GM12878 (cell line): ENCODE results near the gene STXBP5. TPM values are rescaled to one million over a fixed set of nuclear protein-coding genes. Genes with fewer than 3 reads are reported as not detected.

ENCODE experiments used
- ATAC-seq: fragments of 200-7000 bp; cut with Tn5 transposase; 3 replicates; pipeline ENCODE4 v1.9.1; 2020; ENCODE audit warnings: mild to moderate bottlenecking, moderate library complexity
- BruUV-seq: library from RNA; stranded (reverse); fragments of 400-500 nt; replicated peaks from 2 replicates; lab custom pipeline; 2021; lab: Mats Ljungman, UMichigan
- CTCF ChIA-PET: fragments of 300-600 bp; sonication (Branson Sonifier 250); formaldehyde crosslinking; extraction: SDS; loops from one replicate; lab custom pipeline; 2021; ENCODE audit warnings: inconsistent platforms; lab: Yijun Ruan, JAX
- POLR2A ChIA-PET: fragments of 350-600 bp; formaldehyde crosslinking; extraction: SDS; loops from one replicate; lab custom pipeline; 2021; ENCODE audit warnings: inconsistent platforms; lab: Charles Lee
- RAD21 ChIA-PET: fragments of 300-600 bp; sonication (Branson Sonifier 250); formaldehyde crosslinking; loops from one replicate; lab custom pipeline; 2023; ENCODE audit warnings: antibody characterized with exemption; ENCODE audit not compliant: unreplicated experiment; lab: Charles Lee
- SMC1A ChIA-PET: fragments of 300-600 bp; sonication (Branson Sonifier 250); formaldehyde crosslinking; loops from one replicate; lab custom pipeline; 2023; ENCODE audit not compliant: unreplicated experiment, uncharacterized antibody; lab: Charles Lee
- DNase-seq: peaks from one replicate; pipeline ENCODE4 v3.0.0-alpha.2; 2011; ENCODE audit warnings: low read depth, low spot score
- FAIRE-seq: peaks from 3 replicates; lab custom pipeline; 2011; peaks lifted over from hg19 to GRCh38; lab: Jason Lieb, UNC
- H2AFZ ChIP-seq: 2 replicates; pipeline ENCODE4 v1.6.0; 2011; ENCODE audit warnings: low read depth, low read length, control low read depth; ENCODE audit not compliant: control insufficient read depth
- H3K27ac ChIP-seq: 2 replicates; pipeline ENCODE4 v1.5.1; 2011; ENCODE audit warnings: control low read depth; ENCODE audit not compliant: control insufficient read depth, insufficient read depth
- H3K27me3 ChIP-seq, 2 experiments: replicated peaks in 1 of 2; 2 replicates each; pipeline versions ENCODE4 v1.6.0 to v1.6.1; 2011; ENCODE audit warnings: low read length in 1 of 2; ENCODE audit not compliant: control insufficient read depth in 2 of 2, insufficient read depth in 2 of 2
- H3K36me3 ChIP-seq, 2 experiments: 2 replicates each; pipeline ENCODE4 v1.5.1; 2011; ENCODE audit warnings: low read length in 1 of 2; ENCODE audit not compliant: control insufficient read depth in 2 of 2, insufficient read depth in 2 of 2
- H3K4me1 ChIP-seq: 2 replicates; pipeline ENCODE4 v1.6.1; 2011; ENCODE audit warnings: mild to moderate bottlenecking, low read length, moderate library complexity, mixed read lengths; ENCODE audit not compliant: control insufficient read depth, insufficient read depth
- H3K4me2 ChIP-seq: 2 replicates; pipeline ENCODE4 v1.6.0; 2011; ENCODE audit warnings: control low read depth; ENCODE audit not compliant: control insufficient read depth, insufficient read depth
- H3K4me3 ChIP-seq: fragments of 200-600 bp; sonication (generic); 2 replicates; pipeline ENCODE4 v1.5.1; 2016
- H3K79me2 ChIP-seq: 2 replicates; pipeline ENCODE4 v1.6.0; 2011; ENCODE audit warnings: low read length; ENCODE audit not compliant: control insufficient read depth, insufficient read depth
- H3K9ac ChIP-seq: 2 replicates; pipeline ENCODE4 v1.8.0; 2011; ENCODE audit warnings: low read length, control low read depth, mixed read lengths; ENCODE audit not compliant: control insufficient read depth, insufficient read depth
- H3K9me3 ChIP-seq: replicated peaks from 3 replicates; pipeline ENCODE4 v1.5.1; 2011; ENCODE audit warnings: mild to moderate bottlenecking, low read length; ENCODE audit not compliant: control insufficient read depth, insufficient read depth
- H4K20me1 ChIP-seq: 2 replicates; pipeline ENCODE4 v1.6.0; 2011; ENCODE audit not compliant: control insufficient read depth, insufficient read depth
- CBX5 ChIP-seq: sonication (generic); IDR thresholded peaks from 2 replicates; pipeline ENCODE4 v1.6.1; 2016; ENCODE audit warnings: low read depth, moderate library complexity, mild to moderate bottlenecking, inconsistent platforms
- FOXK2 ChIP-seq: fragments of 450-650 bp; IDR thresholded peaks from 2 replicates; pipeline ENCODE4 v1.6.1; 2017; ENCODE audit warnings: mild to moderate bottlenecking, moderate library complexity
- JUND ChIP-seq: IDR thresholded peaks from 2 replicates; pipeline ENCODE4 v1.6.1; 2012; ENCODE audit warnings: low read depth, mild to moderate bottlenecking, low read length, improper control_type of control experiment, moderate library complexity
- WGBS: methylation state at CpG from one replicate; pipeline ENCODE4 v1.1.6; 2016; ENCODE audit warnings: low lambda C conversion rate; ENCODE audit not compliant: insufficient replicate concordance, insufficient coverage; ENCODE audit errors: missing lambda C conversion rate; 5-methylcytosine and 5-hydroxymethylcytosine counted together
- in situ Hi-C: fragments of 300-500 bp; cut with MboI; formaldehyde crosslinking; loops from 9 replicates; pipeline ENCODE4 v1.14.3; 2018; ENCODE audit warnings: mixed read lengths
- intact Hi-C: fragments of 100-400 bp; cut with micrococcal nuclease; formaldehyde crosslinking; loops from one replicate; pipeline ENCODE4 v1.14.2; 2022; ENCODE audit not compliant: unreplicated experiment
- polyA plus RNA-seq, 11 experiments: library from polyadenylated mRNA; depleted of rRNA in 4 of 11; unstranded in 6 of 11; stranded (reverse) in 5 of 11; fragments of >200 nt; fragmentation: Nextera tagmentation in 4 of 11; fragmentation: Illumina TruSeq in 1 of 11; extraction: Ambion mirVana in 4 of 11; extraction: Trizol in 1 of 11; gene quantifications; 1 replicate in 1 of 11; 2 replicates in 10 of 11; pipeline versions ENCODE4 v1.2.1 to v1.2.3, GENCODE V29; 2011 to 2016; ENCODE audit warnings: inconsistent platforms in 2 of 11, missing spikeins in 2 of 11, low read depth in 1 of 11
- total RNA-seq, 4 experiments: library from RNA; depleted of rRNA in 3 of 4; stranded (reverse); fragments of >200 nt in 3 of 4; fragmentation: Illumina TruSeq in 1 of 4; extraction: Trizol in 1 of 4; gene quantifications; 2 replicates each; pipeline versions ENCODE4 v1.2.1 to v1.2.3, GENCODE V29; 2013 to 2021

The STXBP5 gene
- total and polyA plus RNA-seq, 10 of the 15 experiments (the other 5 are each of a cell fraction or from before 2014, with no cell fraction given): 1.4 to 13.2 (median 8.4) TPM

GRCh38 chr6:147345902-147346301, 141.7 kb downstream of the STXBP5 start:
- intact Hi-C loops: no loop called here
- Histone ChIP-seq H3K27me3 (no peaks in the 10 kb centered on the region), H3K27ac (no peak overlapping the region), H3K79me2 (no peaks in the 10 kb centered on the region), H4K20me1 (no peaks in the 10 kb centered on the region), H3K9me3 (no peaks in the 10 kb centered on the region), H3K9ac (no peak overlapping the region), H3K4me1 (no peaks in the 10 kb centered on the region), H3K4me3 (no peak overlapping the region), H2AFZ (no peak overlapping the region), H3K36me3 (no peaks in the 10 kb centered on the region; a peak in 1 of 4 replicates), H3K4me2 (no peak overlapping the region)
- no peak for DNase-seq
- ChIA-PET RAD21 (no interaction called here), POLR2A (no interaction called here), SMC1A (no interaction called here), CTCF (no interaction called here)
- in situ Hi-C loops: no loop called here
- no TSS peak for BruUV-seq
- 71% methylated on average over 2 of the region's 2 CpGs for WGBS
- no peak for FAIRE-seq
- no peak for TF ChIP-seq JUND
- ATAC-seq: no peak

DNA sequence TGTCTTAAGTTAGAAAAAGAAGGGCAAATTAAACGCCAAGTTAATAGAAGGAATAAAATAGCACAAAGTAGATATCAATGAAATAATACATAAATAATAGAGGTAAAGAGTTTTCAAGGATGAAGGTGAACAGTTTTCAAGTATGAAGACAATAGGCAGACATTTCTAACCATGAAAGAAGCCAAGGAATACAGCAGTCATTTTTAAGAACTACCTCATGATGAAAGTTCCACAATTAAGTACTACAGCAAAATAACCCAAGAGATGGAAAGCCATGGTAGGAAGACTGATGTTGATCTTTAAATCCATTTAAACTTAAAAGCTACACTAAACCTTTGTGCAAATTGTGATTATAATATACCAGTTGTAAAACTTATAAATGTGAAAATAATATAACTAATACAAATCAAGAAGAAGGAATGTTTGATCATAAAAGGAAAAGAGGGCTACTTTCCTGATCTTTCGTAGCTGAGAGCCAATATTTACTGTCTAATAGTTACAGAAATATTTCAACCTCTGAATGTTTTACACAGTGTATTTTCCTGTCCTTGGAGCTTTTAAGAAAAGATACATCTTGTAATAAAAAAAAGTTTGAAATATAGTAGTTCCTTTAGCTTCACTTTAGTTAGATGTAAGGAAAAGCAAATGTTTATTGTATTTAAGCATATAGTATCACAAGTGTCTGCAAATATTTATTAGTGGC, 143.1 kb downstream of the STXBP5 start:
- no peak overlapping the region for H3K4me2 ChIP-seq
- peak; percentile 27 for FAIRE-seq
- ChIA-PET CTCF (interaction anchor here (0.7 kb wide), 2 partner anchors 33 to 37 kb away, joined by 3 read pairs; no protein-coding TSS in a partner anchor), SMC1A (interaction anchor here (1.4 kb wide), 1 partner anchor 10 kb away, joined by 3 read pairs; no protein-coding TSS in a partner anchor), RAD21 (no interaction called here), POLR2A (no interaction called here)
- no peak overlapping the region for H3K4me3 ChIP-seq
- ATAC-seq: no peak
- no peaks in the 10 kb centered on the region; a peak in 1 of 4 replicates for H3K36me3 ChIP-seq
- no peaks in the 10 kb centered on the region for H4K20me1 ChIP-seq
- in situ Hi-C loops (no loop called here), intact Hi-C loops (no loop called here)
- BruUV-seq: no TSS peak
- no peaks in the 10 kb centered on the region for H3K27me3 ChIP-seq
- H2AFZ ChIP-seq: no peak overlapping the region
- H3K27ac ChIP-seq: no peak overlapping the region
- TF ChIP-seq FOXK2 (no peak), CBX5 (no peak)
- DNase-seq: no peak
- 98% methylated on average over 2 of the region's 2 CpGs for WGBS
- H3K9me3 ChIP-seq: no peaks in the 10 kb centered on the region
- H3K9ac ChIP-seq: no peak overlapping the region
- H3K79me2 ChIP-seq: no peaks in the 10 kb centered on the region
- no peaks in the 10 kb centered on the region for H3K4me1 ChIP-seq
